HEK293 (cell line): ENCODE results near the gene GNG12.

Experiments used
- CTCF ChIA-PET: fragments of 350-600 bp; formaldehyde crosslinking; extraction: SDS; loops from one replicate; lab custom pipeline; 2021; ENCODE audit warnings: antibody characterized with exemption; lab: Yijun Ruan, JAX
- POLR2A ChIA-PET: fragments of 300-600 bp; formaldehyde crosslinking; extraction: SDS; loops from one replicate; lab custom pipeline; 2020; ENCODE audit warnings: antibody characterized with exemption, inconsistent platforms; lab: Yijun Ruan, JAX
- H3K27ac ChIP-seq: fragments of 200-500 bp; sonication (Bioruptor generic); 2 replicates; pipeline ENCODE4 v1.5.1; 2014; ENCODE audit warnings: low read depth, low read length, control low read depth, inconsistent platforms; ENCODE audit errors: extremely low read depth
- H3K36me3 ChIP-seq, 2 experiments: fragments of 200-500 bp in 1 of 2; sonication (Bioruptor generic) in 1 of 2; 1 replicate in 1 of 2; 2 replicates in 1 of 2; pipeline ENCODE4 v1.5.1; 2014 to 2017; ENCODE audit warnings: inconsistent platforms in 2 of 2, low read length in 2 of 2; ENCODE audit not compliant: control insufficient read depth in 2 of 2, insufficient read depth in 1 of 2
- H3K4me1 ChIP-seq: fragments of 200-500 bp; sonication (Bioruptor generic); 2 replicates; pipeline ENCODE4 v1.5.1; 2014; ENCODE audit warnings: mild to moderate bottlenecking, low read length, inconsistent platforms; ENCODE audit not compliant: control insufficient read depth, insufficient read depth
- H3K4me3 ChIP-seq: 2 replicates; pipeline ENCODE4 v1.5.1; 2011; ENCODE audit warnings: low read depth, mild to moderate bottlenecking, control low read depth, low read length, moderate library complexity
- H3K9me3 ChIP-seq: fragments of 200-500 bp; sonication (Bioruptor generic); 2 replicates; pipeline ENCODE4 v1.5.1; 2014; ENCODE audit warnings: low read depth, low read length, inconsistent platforms; ENCODE audit not compliant: control insufficient read depth, insufficient read depth
- HOXC10 ChIP-seq: sonication (generic); formaldehyde crosslinking; IDR thresholded peaks from 2 replicates; pipeline ENCODE4 v1.8.1; 2023; ENCODE audit warnings: mild to moderate bottlenecking, missing genetic modification reagents
- KLF9 ChIP-seq: fragments of 450-650 bp; formaldehyde crosslinking; IDR thresholded peaks from 2 replicates; pipeline ENCODE4 v1.5.1; 2016; ENCODE audit warnings: missing biosample characterization, missing genetic modification characterization, low read depth
- MZF1 ChIP-seq: fragments of 450-650 bp; formaldehyde crosslinking; IDR thresholded peaks from 2 replicates; pipeline ENCODE4 v1.5.1; 2017; ENCODE audit warnings: missing biosample characterization, missing genetic modification characterization, borderline replicate concordance
- SP3 ChIP-seq: fragments of 450-650 bp; formaldehyde crosslinking; IDR thresholded peaks from 2 replicates; pipeline ENCODE4 v1.5.1; 2016; ENCODE audit warnings: missing biosample characterization, missing genetic modification characterization
- YY1 ChIP-seq: fragments of 450-650 bp; formaldehyde crosslinking; IDR thresholded peaks from 2 replicates; pipeline ENCODE4 v1.5.1; 2018; ENCODE audit warnings: missing biosample characterization, missing genetic modification characterization
- ZBTB8A ChIP-seq: fragments of 450-650 bp; formaldehyde crosslinking; IDR thresholded peaks from 2 replicates; pipeline ENCODE4 v1.5.1; 2016; ENCODE audit warnings: missing biosample characterization, missing genetic modification characterization
- ZFHX2 ChIP-seq: fragments of 450-650 bp; formaldehyde crosslinking; conservative IDR thresholded peaks from 2 replicates; pipeline ENCODE4 v1.5.1; 2016; ENCODE audit warnings: missing biosample characterization, missing genetic modification characterization
- ZNF10 ChIP-seq: fragments of 450-650 bp; formaldehyde crosslinking; IDR thresholded peaks from 2 replicates; pipeline ENCODE4 v1.5.1; 2017; ENCODE audit warnings: missing biosample characterization, missing genetic modification characterization
- ZNF133 ChIP-seq: fragments of 450-650 bp; formaldehyde crosslinking; IDR thresholded peaks from 2 replicates; pipeline ENCODE4 v1.5.1; 2016; ENCODE audit warnings: missing biosample characterization, missing genetic modification characterization
- ZNF140 ChIP-seq: fragments of 450-650 bp; formaldehyde crosslinking; IDR thresholded peaks from 2 replicates; pipeline ENCODE4 v1.5.1; 2016; ENCODE audit warnings: missing biosample characterization, missing genetic modification characterization
- ZNF16 ChIP-seq: fragments of 450-650 bp; formaldehyde crosslinking; IDR thresholded peaks from 2 replicates; pipeline ENCODE4 v1.5.1; 2016; ENCODE audit warnings: low read depth, missing biosample characterization, missing genetic modification characterization
- ZNF184 ChIP-seq: fragments of 450-650 bp; IDR thresholded peaks from 2 replicates; pipeline ENCODE4 v1.5.1; 2018; ENCODE audit warnings: missing biosample characterization, mild to moderate bottlenecking, missing genetic modification characterization
- ZNF23 ChIP-seq: fragments of 450-650 bp; formaldehyde crosslinking; IDR thresholded peaks from 2 replicates; pipeline ENCODE4 v1.5.1; 2016; ENCODE audit warnings: missing biosample characterization, missing genetic modification characterization, borderline replicate concordance
- ZNF239 ChIP-seq: fragments of 450-650 bp; formaldehyde crosslinking; IDR thresholded peaks from 2 replicates; pipeline ENCODE4 v1.5.1; 2016; ENCODE audit warnings: missing biosample characterization, missing genetic modification characterization
- ZNF266 ChIP-seq: fragments of 450-650 bp; formaldehyde crosslinking; IDR thresholded peaks from 2 replicates; pipeline ENCODE4 v1.5.1; 2016; ENCODE audit warnings: missing biosample characterization, missing genetic modification characterization, low read depth
- ZNF311 ChIP-seq: fragments of 450-650 bp; formaldehyde crosslinking; IDR thresholded peaks from 2 replicates; pipeline ENCODE4 v1.5.1; 2017; ENCODE audit warnings: missing biosample characterization, missing genetic modification characterization, borderline replicate concordance
- ZNF335 ChIP-seq: fragments of 450-650 bp; formaldehyde crosslinking; conservative IDR thresholded peaks from 2 replicates; pipeline ENCODE4 v1.5.1; 2016; ENCODE audit warnings: missing biosample characterization, missing genetic modification characterization
- ZNF654 ChIP-seq: fragments of 450-650 bp; formaldehyde crosslinking; IDR thresholded peaks from 2 replicates; pipeline ENCODE4 v1.5.1; 2016; ENCODE audit warnings: low read depth, missing biosample characterization, missing genetic modification characterization
- ZNF747 ChIP-seq: fragments of 450-650 bp; formaldehyde crosslinking; IDR thresholded peaks from 2 replicates; pipeline ENCODE4 v1.5.1; 2016; ENCODE audit warnings: missing biosample characterization, missing genetic modification characterization
- ZNF776 ChIP-seq: fragments of 450-650 bp; formaldehyde crosslinking; IDR thresholded peaks from 2 replicates; pipeline ENCODE4 v1.5.0; 2017; ENCODE audit warnings: missing biosample characterization, missing genetic modification characterization, borderline replicate concordance
- TF ChIP-seq, protein P1 (sequence below): fragments of 450-650 bp; formaldehyde crosslinking; IDR thresholded peaks from 2 replicates; pipeline ENCODE4 v1.5.1; 2016; ENCODE audit warnings: missing biosample characterization, missing genetic modification characterization
- TF ChIP-seq, protein P2 (sequence below): fragments of 450-650 bp; formaldehyde crosslinking; IDR thresholded peaks from 2 replicates; pipeline ENCODE4 v1.5.1; 2016; ENCODE audit warnings: missing biosample characterization, missing genetic modification characterization
- TF ChIP-seq, protein P3 (sequence below): fragments of 450-650 bp; formaldehyde crosslinking; IDR thresholded peaks from 2 replicates; pipeline ENCODE4 v1.5.1; 2016; ENCODE audit warnings: missing biosample characterization, missing genetic modification characterization

GNG12 gene

DNA sequence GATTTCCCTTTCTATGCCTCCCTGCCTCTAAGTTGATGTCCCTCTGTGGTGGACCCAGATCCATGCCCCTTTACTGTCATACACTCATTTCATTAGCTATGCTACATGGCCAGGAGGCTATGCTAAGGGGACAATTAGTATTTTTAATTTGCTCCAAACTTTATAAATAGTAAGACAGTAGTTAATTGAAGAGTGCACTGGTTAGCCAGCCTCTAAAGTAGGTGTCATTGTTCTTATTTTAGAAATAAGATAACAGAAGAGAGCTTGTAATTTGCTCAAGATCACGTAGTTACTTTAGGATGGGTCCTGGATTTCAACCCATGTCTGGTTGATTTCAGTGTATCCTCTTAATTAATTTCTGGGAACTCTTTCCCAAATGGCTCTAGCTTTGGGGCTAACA is 29.4 kb upstream of the GNG12 start:
- TF ChIP-seq ZNF16 (no peak), ZNF133 (no peak), ZNF140 (tag by site-specific recombination) (no peak), ZNF747 (tag by site-specific recombination) (no peak), YY1 (no peak), ZNF654 (tag by site-specific recombination) (no peak), ZNF184 (tag by site-specific recombination) (no peak), ZNF23 (no peak), ZNF10 (no peak), HOXC10 (CRISPR knock-in tag) (no peak), MZF1 (tag by site-specific recombination) (no peak), ZNF776 (tag by site-specific recombination) (no peak)
- TF ChIP-seq, protein P1, sequence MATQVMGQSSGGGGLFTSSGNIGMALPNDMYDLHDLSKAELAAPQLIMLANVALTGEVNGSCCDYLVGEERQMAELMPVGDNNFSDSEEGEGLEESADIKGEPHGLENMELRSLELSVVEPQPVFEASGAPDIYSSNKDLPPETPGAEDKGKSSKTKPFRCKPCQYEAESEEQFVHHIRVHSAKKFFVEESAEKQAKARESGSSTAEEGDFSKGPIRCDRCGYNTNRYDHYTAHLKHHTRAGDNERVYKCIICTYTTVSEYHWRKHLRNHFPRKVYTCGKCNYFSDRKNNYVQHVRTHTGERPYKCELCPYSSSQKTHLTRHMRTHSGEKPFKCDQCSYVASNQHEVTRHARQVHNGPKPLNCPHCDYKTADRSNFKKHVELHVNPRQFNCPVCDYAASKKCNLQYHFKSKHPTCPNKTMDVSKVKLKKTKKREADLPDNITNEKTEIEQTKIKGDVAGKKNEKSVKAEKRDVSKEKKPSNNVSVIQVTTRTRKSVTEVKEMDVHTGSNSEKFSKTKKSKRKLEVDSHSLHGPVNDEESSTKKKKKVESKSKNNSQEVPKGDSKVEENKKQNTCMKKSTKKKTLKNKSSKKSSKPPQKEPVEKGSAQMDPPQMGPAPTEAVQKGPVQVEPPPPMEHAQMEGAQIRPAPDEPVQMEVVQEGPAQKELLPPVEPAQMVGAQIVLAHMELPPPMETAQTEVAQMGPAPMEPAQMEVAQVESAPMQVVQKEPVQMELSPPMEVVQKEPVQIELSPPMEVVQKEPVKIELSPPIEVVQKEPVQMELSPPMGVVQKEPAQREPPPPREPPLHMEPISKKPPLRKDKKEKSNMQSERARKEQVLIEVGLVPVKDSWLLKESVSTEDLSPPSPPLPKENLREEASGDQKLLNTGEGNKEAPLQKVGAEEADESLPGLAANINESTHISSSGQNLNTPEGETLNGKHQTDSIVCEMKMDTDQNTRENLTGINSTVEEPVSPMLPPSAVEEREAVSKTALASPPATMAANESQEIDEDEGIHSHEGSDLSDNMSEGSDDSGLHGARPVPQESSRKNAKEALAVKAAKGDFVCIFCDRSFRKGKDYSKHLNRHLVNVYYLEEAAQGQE (tag by site-specific recombination) = no peak
- TF ChIP-seq, protein P2, sequence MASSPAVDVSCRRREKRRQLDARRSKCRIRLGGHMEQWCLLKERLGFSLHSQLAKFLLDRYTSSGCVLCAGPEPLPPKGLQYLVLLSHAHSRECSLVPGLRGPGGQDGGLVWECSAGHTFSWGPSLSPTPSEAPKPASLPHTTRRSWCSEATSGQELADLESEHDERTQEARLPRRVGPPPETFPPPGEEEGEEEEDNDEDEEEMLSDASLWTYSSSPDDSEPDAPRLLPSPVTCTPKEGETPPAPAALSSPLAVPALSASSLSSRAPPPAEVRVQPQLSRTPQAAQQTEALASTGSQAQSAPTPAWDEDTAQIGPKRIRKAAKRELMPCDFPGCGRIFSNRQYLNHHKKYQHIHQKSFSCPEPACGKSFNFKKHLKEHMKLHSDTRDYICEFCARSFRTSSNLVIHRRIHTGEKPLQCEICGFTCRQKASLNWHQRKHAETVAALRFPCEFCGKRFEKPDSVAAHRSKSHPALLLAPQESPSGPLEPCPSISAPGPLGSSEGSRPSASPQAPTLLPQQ (tag by site-specific recombination) = no peak
- Histone ChIP-seq H3K27ac (no peak overlapping the region), H3K36me3 (no peaks in the 10 kb centered on the region), H3K9me3 (no peaks in the 10 kb centered on the region), H3K4me1 (no peaks in the 10 kb centered on the region), H3K4me3 (no peak overlapping the region)
- ChIA-PET CTCF (interaction anchor here (1.1 kb wide), 1 partner anchor 60 kb away, joined by 3 read pairs; no protein-coding TSS in a partner anchor), POLR2A (no interaction called here)

DNA sequence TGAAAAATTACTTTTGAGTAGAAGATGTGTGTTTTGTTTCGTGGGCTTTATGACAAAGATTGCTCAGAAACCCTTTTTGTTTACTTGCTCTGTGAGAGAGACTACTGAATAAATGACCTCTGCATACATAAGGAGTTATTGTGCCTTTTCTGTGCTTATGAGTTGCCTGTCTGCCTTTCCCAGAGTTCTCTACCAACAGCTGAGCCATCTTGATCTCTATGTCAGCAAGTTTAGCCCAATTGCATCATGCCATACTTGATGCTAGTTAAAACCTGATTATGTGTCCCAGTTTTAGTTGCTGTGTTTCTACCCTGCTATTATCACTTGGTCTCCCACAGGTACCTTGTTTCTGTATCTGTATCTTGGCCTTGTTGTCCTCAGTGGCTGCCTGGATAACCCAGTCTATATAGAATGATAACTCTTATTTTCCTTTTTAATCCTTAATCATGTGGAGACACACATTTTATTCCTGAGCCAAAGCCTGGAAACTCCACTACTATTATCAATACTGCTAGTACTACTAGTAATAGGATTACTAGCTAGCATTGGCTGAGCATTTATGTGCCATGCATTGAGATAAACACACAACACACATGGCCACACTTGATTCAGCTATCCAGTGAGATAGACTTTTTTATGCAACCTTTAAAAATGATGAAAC is 28.7 kb upstream of the GNG12 start:
- Histone ChIP-seq H3K9me3 (no peaks in the 10 kb centered on the region), H3K4me1 (no peaks in the 10 kb centered on the region), H3K36me3 (no peaks in the 10 kb centered on the region), H3K27ac (no peak overlapping the region), H3K4me3 (no peak overlapping the region)
- TF ChIP-seq, protein P1 (tag by site-specific recombination) = no peak
- TF ChIP-seq KLF9 (tag by site-specific recombination) (no peak), SP3 (no peak), ZBTB8A (tag by site-specific recombination) (no peak), ZNF311 (no peak), ZFHX2 (tag by site-specific recombination) (no peak), ZNF266 (tag by site-specific recombination) (no peak), ZNF239 (tag by site-specific recombination) (no peak), ZNF335 (no peak)
- TF ChIP-seq, protein P3, sequence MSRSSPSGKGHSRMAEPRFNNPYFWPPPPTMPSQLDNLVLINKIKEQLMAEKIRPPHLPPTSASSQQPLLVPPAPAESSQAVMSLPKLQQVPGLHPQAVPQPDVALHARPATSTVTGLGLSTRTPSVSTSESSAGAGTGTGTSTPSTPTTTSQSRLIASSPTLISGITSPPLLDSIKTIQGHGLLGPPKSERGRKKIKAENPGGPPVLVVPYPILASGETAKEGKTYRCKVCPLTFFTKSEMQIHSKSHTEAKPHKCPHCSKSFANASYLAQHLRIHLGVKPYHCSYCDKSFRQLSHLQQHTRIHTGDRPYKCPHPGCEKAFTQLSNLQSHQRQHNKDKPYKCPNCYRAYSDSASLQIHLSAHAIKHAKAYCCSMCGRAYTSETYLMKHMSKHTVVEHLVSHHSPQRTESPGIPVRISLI (tag by site-specific recombination) = no peak
- ChIA-PET CTCF (interaction anchor here (1.1 kb wide), 1 partner anchor 60 kb away, joined by 3 read pairs; no protein-coding TSS in a partner anchor), POLR2A (no interaction called here)
